Measurements from ENCODE around the gene PAPOLA.

PAPOLA gene

DNA sequence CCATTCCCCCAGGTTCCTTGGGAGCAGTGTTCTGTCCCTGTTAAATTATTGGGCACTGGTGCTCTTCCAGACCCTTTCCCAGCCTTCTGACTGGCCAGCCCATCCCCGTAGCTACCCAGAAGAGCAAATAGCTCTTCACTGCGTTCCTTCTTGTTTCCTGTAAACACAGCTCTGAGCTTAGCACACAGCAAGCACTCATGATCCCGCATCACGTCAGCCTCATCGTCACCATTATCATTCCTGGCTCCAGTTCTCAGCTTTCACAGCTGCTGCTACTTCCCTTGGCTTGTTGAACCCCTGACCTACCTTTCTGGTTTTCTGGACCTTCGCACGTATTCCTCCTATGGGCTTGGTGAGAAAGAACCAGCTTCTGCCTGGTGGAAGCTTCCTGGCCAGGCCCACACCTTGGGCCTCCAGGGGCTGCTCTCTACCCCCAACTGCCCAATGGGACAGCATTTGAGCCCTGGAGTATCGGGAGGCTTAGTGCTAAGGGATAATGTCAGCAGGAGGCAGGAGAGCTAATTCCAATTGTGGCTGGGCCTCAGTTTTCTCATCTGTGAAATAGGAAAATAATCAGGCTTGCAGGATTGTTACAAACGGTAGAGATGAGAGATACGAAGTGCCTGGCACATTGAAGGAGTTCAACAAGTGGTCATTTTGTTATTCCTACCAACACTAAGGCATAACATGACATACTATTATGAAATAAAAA is 22.6 kb upstream of the PAPOLA start:
- Histone ChIP-seq H3K79me2 (ENCODE audit: insufficient read depth, low read length) (no peaks in the 10 kb centered on the region), H3K36me3 (ENCODE audit: insufficient read depth, low read length) (no peaks in the 10 kb centered on the region), H4K20me1 (ENCODE audit: insufficient read depth, low read length, poor library complexity, severe bottlenecking) (no peaks in the 10 kb centered on the region), H3K9ac (ENCODE audit: low read depth, low read length, poor library complexity, severe bottlenecking) (no peak overlapping the region), H3K4me2 (ENCODE audit: low read depth, low read length, poor library complexity, severe bottlenecking) (no peak overlapping the region), H3F3A (ENCODE audit: low read depth) (no peaks in the 10 kb centered on the region), H3K9me2 (replicated peaks; ENCODE audit: low read depth, low read length) (no peaks in the 10 kb centered on the region), H2AFZ (ENCODE audit: low read length) (no peak overlapping the region), H3K4me1 (ENCODE audit: insufficient read depth, low read length, poor library complexity, severe bottlenecking) (no peaks in the 10 kb centered on the region), H3K9me3 (ENCODE audit: insufficient read depth, low read depth, low read length) (no peaks in the 10 kb centered on the region), H3K27me3 (ENCODE audit: insufficient read depth, low read length, poor library complexity, severe bottlenecking) (no peaks in the 10 kb centered on the region), H3K4me3 (ENCODE audit: low read length, poor library complexity, severe bottlenecking) (no peak overlapping the region)
- TF ChIP-seq, protein P1, sequence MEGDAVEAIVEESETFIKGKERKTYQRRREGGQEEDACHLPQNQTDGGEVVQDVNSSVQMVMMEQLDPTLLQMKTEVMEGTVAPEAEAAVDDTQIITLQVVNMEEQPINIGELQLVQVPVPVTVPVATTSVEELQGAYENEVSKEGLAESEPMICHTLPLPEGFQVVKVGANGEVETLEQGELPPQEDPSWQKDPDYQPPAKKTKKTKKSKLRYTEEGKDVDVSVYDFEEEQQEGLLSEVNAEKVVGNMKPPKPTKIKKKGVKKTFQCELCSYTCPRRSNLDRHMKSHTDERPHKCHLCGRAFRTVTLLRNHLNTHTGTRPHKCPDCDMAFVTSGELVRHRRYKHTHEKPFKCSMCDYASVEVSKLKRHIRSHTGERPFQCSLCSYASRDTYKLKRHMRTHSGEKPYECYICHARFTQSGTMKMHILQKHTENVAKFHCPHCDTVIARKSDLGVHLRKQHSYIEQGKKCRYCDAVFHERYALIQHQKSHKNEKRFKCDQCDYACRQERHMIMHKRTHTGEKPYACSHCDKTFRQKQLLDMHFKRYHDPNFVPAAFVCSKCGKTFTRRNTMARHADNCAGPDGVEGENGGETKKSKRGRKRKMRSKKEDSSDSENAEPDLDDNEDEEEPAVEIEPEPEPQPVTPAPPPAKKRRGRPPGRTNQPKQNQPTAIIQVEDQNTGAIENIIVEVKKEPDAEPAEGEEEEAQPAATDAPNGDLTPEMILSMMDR (conservative IDR thresholded peaks at IDR 0.05; ENCODE audit: low read length): no peak
- no peak for TF ChIP-seq EZH2phosphoT487 (IDR thresholded peaks at IDR 0.05; ENCODE audit: borderline replicate concordance)

DNA sequence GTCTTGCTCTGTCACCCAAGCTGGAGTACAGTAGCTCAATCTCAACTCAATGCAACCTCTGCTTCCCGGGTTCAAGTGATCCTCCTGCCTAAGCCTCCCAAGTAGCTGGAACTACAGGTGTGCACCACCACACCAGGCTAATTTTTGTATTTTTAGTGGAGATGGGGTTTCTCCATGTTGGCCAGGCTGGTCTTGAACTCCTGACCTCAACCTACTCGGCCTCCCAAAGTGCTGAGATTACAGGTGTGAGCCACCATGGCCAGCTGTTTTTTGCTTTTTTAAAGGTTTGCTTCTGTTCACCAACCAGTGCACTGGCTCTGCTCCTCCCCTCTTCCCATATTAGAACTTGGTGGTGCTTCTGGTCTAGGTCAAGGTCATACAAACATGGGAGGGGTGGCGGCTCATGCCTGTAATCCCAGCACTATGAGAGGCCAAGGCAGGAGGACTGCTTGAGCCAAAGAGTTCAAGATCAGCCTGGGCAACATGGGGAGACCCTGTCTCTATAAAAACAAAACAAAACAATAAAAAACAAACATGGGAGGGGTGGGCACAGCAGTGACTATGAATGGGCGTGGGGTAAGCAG is 20.4 kb upstream of the PAPOLA start:
- H4K20me1 ChIP-seq (ENCODE audit: insufficient read depth, low read length, poor library complexity, severe bottlenecking): no peaks in the 10 kb centered on the region
- no peaks in the 10 kb centered on the region for H3K4me1 ChIP-seq (ENCODE audit: insufficient read depth, low read length, poor library complexity, severe bottlenecking)
- no peaks in the 10 kb centered on the region for H3K36me3 ChIP-seq (ENCODE audit: insufficient read depth, low read length)
- no peak for TF ChIP-seq EZH2phosphoT487 (IDR thresholded peaks at IDR 0.05; ENCODE audit: borderline replicate concordance)
- TF ChIP-seq, protein P1 (conservative IDR thresholded peaks at IDR 0.05; ENCODE audit: low read length): no peak
- H3K4me3 ChIP-seq (ENCODE audit: low read length, poor library complexity, severe bottlenecking): no peak overlapping the region
- H2AFZ ChIP-seq (ENCODE audit: low read length): no peak overlapping the region
- no peaks in the 10 kb centered on the region for H3F3A ChIP-seq (ENCODE audit: low read depth)
- H3K4me2 ChIP-seq (ENCODE audit: low read depth, low read length, poor library complexity, severe bottlenecking): no peak overlapping the region
- no peaks in the 10 kb centered on the region for H3K9me3 ChIP-seq (ENCODE audit: insufficient read depth, low read depth, low read length)
- no peak overlapping the region for H3K9ac ChIP-seq (ENCODE audit: low read depth, low read length, poor library complexity, severe bottlenecking)
- H3K27me3 ChIP-seq (ENCODE audit: insufficient read depth, low read length, poor library complexity, severe bottlenecking): no peaks in the 10 kb centered on the region
- H3K79me2 ChIP-seq (ENCODE audit: insufficient read depth, low read length): no peaks in the 10 kb centered on the region
- H3K9me2 ChIP-seq (replicated peaks; ENCODE audit: low read depth, low read length): no peaks in the 10 kb centered on the region

DNA sequence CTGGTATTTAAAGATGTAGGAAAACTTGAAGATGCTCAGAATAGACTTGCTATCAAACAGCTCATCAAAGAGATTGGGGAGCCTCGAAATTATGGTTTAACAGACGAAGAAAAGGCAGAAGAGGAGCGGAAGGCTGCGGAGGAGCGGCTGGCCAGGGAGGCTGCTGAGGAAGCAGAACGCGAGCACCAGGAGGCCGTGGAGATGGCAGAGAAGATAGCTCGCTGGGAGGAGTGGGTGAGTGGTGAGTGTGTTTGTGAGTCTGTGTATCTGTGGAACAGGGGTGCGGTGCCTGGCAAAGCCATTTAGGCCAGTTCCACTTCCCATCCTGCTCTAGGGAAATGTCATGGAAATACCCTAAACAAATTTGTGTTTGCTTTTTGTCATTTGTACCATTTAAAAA is 19.2 kb upstream of the PAPOLA start:
- no peaks in the 10 kb centered on the region for H4K20me1 ChIP-seq (ENCODE audit: insufficient read depth, low read length, poor library complexity, severe bottlenecking)
- no peak overlapping the region for H3K4me2 ChIP-seq (ENCODE audit: low read depth, low read length, poor library complexity, severe bottlenecking)
- H3K9ac ChIP-seq (ENCODE audit: low read depth, low read length, poor library complexity, severe bottlenecking): no peak overlapping the region
- H3K27me3 ChIP-seq (ENCODE audit: insufficient read depth, low read length, poor library complexity, severe bottlenecking): no peaks in the 10 kb centered on the region
- no peak overlapping the region for H3K4me3 ChIP-seq (ENCODE audit: low read length, poor library complexity, severe bottlenecking)
- H3K9me3 ChIP-seq (ENCODE audit: insufficient read depth, low read depth, low read length): no peaks in the 10 kb centered on the region
- H3K4me1 ChIP-seq (ENCODE audit: insufficient read depth, low read length, poor library complexity, severe bottlenecking): no peaks in the 10 kb centered on the region
- TF ChIP-seq EZH2phosphoT487 (IDR thresholded peaks at IDR 0.05; ENCODE audit: borderline replicate concordance): no peak
- TF ChIP-seq, protein P1 (conservative IDR thresholded peaks at IDR 0.05; ENCODE audit: low read length): no peak
- H2AFZ ChIP-seq (ENCODE audit: low read length): no peak overlapping the region
- H3K36me3 ChIP-seq (ENCODE audit: insufficient read depth, low read length): no peaks in the 10 kb centered on the region
- no peaks in the 10 kb centered on the region for H3F3A ChIP-seq (ENCODE audit: low read depth)
- H3K79me2 ChIP-seq (ENCODE audit: insufficient read depth, low read length): no peaks in the 10 kb centered on the region
- H3K9me2 ChIP-seq (replicated peaks; ENCODE audit: low read depth, low read length): no peaks in the 10 kb centered on the region
